Measurements from ENCODE around the gene ATG9B. TPM values are rescaled to one million over a fixed set of nuclear protein-coding genes. Genes with fewer than 3 reads are reported as not detected.

Gene ATG9B
- total and polyA plus RNA-seq, 9 of the 15 experiments (the other 6 are each of a cell fraction or from before 2014, with no cell fraction given), result 0.29 to 8.0 (median 2.1) TPM

DNA sequence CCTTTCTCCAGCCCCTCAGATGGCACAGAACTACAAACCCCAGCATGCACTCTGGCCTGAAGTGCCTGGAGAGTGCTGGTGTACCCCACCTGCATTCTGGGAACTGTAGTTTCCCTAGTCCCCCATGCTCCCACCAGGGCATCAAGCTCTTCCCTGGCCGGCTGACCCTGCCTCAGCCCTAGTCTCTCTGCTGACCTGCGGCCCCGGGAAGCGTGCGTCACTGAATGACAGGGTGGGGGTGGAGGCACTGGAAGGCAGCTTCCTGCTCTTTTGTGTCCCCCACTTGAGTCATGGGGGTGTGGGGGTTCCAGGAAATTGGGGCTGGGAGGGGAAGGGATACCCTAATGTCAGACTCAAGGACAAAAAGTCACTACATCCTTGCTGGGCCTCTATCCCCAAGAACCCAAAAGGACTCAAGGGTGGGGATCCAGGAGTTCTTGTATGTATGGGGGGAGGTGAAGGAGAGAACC lies 31.4 kb downstream of the ATG9B start (continued):
- TF ChIP-seq ZNF184 (CRISPR knock-in tag; IDR thresholded peaks at IDR 0.05) (no peak), GABPB2 (CRISPR knock-in tag; conservative IDR thresholded peaks at IDR 0.05) (no peak), GTF2E2 (tag; IDR thresholded peaks at IDR 0.05) (no peak), LARP7 (IDR thresholded peaks at IDR 0.05) (peak; percentile 62; the same call in 1 of the 2 replicates), ZNF354B (CRISPR knock-in tag; IDR thresholded peaks at IDR 0.05) (no peak), POU5F1 (IDR thresholded peaks at IDR 0.05; ENCODE audit: borderline replicate concordance, low read depth, low read length, partially characterized antibody) (peak; percentile 75), NCOR1 (IDR thresholded peaks at IDR 0.05) (no peak), CBFA2T2 (conservative IDR thresholded peaks at IDR 0.05) (no peak), GABPA (tag; conservative IDR thresholded peaks at IDR 0.05; ENCODE audit: low read depth) (0 out of 2 replicates have a peak, but pooled peaks have one; percentile 37), U2AF2 (optimal IDR thresholded peaks at IDR 0.05; ENCODE audit: low read depth, low read length) (no peak), ZNF175 (CRISPR knock-in tag; IDR thresholded peaks at IDR 0.05; ENCODE audit: low read depth) (peak; percentile 90; the same call in 1 of the 2 replicates), ZNF644 (tag; IDR thresholded peaks at IDR 0.05; ENCODE audit: low read depth) (peak; percentile 91), NR2C2 (CRISPR knock-in tag; IDR thresholded peaks at IDR 0.05) (peak; percentile 86; the same call in 1 of the 2 replicates), NR2C2 (tag; IDR thresholded peaks at IDR 0.05) (peak; percentile 83), TOE1 (IDR thresholded peaks at IDR 0.05; ENCODE audit: borderline replicate concordance) (no peak), TOE1 (CRISPR knock-in tag; IDR thresholded peaks at IDR 0.05; ENCODE audit: borderline replicate concordance, low read depth) (no peak), CREM (IDR thresholded peaks at IDR 0.05; ENCODE audit: low read depth) (peak; percentile 91), ZNF445 (CRISPR knock-in tag; IDR thresholded peaks at IDR 0.05; ENCODE audit: low read depth) (no peak), KDM2B (CRISPR knock-in tag; IDR thresholded peaks at IDR 0.05) (no peak), ZNF12 (CRISPR knock-in tag; IDR thresholded peaks at IDR 0.05) (0 out of 2 replicates have a peak, but pooled peaks have one; percentile 16), ZBED1 (IDR thresholded peaks at IDR 0.05) (no peak; the same call in 1 of the 2 replicates), FOXA3 (CRISPR knock-in tag; conservative IDR thresholded peaks at IDR 0.05 in 1 of 2, IDR thresholded peaks at IDR 0.05 in 1 of 2) (no peak), ZNF197 (CRISPR knock-in tag; IDR thresholded peaks at IDR 0.05; ENCODE audit: low read depth) (peak; percentile 96), PURB (CRISPR knock-in tag; IDR thresholded peaks at IDR 0.05; ENCODE audit: low read depth) (no peak)
- TF ChIP-seq, protein P1, sequence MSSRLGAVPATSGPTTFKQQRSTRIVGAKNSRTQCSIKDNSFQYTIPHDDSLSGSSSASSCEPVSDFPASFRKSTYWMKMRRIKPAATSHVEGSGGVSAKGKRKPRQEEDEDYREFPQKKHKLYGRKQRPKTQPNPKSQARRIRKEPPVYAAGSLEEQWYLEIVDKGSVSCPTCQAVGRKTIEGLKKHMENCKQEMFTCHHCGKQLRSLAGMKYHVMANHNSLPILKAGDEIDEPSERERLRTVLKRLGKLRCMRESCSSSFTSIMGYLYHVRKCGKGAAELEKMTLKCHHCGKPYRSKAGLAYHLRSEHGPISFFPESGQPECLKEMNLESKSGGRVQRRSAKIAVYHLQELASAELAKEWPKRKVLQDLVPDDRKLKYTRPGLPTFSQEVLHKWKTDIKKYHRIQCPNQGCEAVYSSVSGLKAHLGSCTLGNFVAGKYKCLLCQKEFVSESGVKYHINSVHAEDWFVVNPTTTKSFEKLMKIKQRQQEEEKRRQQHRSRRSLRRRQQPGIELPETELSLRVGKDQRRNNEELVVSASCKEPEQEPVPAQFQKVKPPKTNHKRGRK (tag; IDR thresholded peaks at IDR 0.05), result no peak
- TF ChIP-seq, protein P2, sequence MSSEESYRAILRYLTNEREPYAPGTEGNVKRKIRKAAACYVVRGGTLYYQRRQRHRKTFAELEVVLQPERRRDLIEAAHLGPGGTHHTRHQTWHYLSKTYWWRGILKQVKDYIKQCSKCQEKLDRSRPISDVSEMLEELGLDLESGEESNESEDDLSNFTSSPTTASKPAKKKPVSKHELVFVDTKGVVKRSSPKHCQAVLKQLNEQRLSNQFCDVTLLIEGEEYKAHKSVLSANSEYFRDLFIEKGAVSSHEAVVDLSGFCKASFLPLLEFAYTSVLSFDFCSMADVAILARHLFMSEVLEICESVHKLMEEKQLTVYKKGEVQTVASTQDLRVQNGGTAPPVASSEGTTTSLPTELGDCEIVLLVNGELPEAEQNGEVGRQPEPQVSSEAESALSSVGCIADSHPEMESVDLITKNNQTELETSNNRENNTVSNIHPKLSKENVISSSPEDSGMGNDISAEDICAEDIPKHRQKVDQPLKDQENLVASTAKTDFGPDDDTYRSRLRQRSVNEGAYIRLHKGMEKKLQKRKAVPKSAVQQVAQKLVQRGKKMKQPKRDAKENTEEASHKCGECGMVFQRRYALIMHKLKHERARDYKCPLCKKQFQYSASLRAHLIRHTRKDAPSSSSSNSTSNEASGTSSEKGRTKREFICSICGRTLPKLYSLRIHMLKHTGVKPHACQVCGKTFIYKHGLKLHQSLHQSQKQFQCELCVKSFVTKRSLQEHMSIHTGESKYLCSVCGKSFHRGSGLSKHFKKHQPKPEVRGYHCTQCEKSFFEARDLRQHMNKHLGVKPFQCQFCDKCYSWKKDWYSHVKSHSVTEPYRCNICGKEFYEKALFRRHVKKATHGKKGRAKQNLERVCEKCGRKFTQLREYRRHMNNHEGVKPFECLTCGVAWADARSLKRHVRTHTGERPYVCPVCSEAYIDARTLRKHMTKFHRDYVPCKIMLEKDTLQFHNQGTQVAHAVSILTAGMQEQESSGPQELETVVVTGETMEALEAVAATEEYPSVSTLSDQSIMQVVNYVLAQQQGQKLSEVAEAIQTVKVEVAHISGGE (CRISPR knock-in tag; IDR thresholded peaks at IDR 0.05), result peak in 1 of 3 experiments; percentile 82; a peak in 2 of 6 replicates
